ENCODE measurements around the gene SIGLEC7.

The SIGLEC7 gene

DNA sequence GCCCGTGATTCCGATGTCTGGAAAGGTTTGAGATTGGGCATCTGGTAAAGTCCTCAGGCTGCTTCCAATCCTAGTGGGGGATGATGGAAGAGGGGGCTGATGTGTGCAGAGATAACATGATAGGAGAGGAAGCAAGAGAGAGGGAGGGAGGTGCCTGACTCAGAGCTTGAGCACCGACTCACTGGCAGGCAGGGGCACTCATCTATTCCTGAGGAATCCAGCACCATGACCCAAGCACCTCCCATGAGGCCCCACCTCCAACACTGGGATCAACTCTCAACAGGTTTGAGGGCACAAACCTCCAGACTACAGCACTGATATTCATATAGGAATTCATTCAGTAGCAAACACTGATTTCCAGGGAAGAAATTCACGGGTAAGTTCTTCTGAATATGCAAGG is 23.0 kb upstream of the SIGLEC7 start:
- no peak for DNase-seq

DNA sequence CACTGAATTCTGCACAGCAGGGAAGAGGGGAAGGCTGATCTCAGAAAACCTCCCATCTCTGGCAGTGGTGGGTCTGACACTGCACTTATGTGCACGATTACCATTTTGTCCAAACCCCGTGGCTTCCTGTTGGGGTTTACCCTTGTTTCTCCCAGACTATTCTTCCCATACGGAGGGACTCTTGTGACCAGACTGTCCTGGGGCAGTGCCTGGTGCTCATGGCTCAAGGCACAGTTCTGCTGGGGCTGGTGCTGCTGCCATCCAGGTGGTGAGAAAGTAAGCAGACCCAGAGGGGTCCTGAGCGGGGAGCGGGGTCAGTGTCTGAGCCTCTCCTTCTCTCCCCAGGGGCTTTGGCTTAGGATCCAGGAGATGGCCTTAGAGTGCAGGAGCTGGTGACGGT is 22.5 kb upstream of the SIGLEC7 start:
- DNase-seq = no peak

GRCh38 chr19:51120160-51120559 is 21.9 kb upstream of the SIGLEC7 start:
- no peak for DNase-seq

DNA sequence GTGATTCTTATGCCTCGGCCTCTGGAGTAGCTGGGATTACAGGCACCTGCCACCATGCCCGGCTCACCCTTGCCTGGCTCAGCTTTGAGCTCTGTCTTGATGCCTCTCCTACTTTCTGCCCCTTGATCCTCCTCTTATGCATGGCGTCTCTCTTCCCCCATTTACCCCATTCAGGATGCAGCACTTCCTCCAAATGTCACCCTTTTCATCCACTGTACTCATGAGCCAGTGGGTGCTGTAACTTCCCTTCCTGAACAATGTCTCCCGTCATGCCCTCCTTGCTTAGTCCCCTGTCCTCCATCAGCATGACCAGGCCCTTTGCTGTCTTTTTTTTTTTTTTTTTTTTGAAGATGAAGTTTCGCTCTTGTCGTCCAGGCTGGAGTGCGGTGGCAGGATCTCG is 20.8 kb upstream of the SIGLEC7 start:
- DNase-seq = no peak

- no peak for DNase-seq
These were observed 19.8 kb upstream of the SIGLEC7 start for GRCh38 chr19:51122112-51122981.

DNA sequence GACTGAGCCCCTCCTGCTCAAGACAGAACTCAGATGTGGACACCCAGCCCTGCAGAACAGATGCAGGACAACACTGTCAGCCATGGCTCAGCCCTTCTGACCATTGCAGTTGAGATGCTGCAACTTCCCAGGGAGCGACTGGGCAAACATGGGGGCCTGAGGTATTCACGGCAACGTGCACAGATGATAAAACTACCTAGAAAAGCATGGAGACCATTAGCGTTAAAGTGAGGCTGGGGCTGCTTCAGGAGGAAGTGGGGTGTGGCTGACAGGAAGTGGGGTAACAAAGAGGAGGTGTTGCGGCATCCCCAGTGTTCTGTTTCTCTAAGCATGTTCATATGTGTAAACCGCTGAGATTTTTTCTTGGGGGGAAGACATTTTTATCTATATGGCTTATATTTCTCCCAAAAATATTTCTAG is 18.7 kb upstream of the SIGLEC7 start:
- DNase-seq = no peak

DNA sequence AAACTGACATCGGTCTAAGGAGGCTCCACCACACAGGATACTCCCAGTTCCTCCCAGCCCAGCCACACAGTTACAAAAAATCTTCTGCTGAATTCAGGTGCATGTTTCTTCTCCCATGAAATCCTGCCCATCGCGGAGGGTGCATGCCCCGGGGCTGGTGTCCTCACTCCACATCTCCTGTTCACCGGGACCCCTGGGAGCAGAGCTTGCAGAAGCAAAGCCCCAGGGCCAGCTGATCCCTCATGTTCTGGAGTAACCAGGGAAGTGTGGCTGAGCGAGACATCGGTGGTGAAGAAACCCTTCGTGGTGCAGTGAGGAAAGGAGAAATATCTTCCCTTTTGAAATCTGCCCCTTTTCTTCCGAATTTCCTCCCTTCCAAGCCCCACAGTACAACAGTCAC is 18.3 kb upstream of the SIGLEC7 start:
- DNase-seq = no peak

- DNase-seq = no peak
These were observed 17.9 kb upstream of the SIGLEC7 start for GRCh38 chr19:51124216-51124615.

GRCh38 chr19:51124729-51125128 is 17.4 kb upstream of the SIGLEC7 start, which contains the start of gene SIGLEC9:
SIGLEC9 (plus strand) TSS chr19:51124906; CDS start chr19:51124975, 69 bp downstream.
- DNase-seq = no peak

DNA sequence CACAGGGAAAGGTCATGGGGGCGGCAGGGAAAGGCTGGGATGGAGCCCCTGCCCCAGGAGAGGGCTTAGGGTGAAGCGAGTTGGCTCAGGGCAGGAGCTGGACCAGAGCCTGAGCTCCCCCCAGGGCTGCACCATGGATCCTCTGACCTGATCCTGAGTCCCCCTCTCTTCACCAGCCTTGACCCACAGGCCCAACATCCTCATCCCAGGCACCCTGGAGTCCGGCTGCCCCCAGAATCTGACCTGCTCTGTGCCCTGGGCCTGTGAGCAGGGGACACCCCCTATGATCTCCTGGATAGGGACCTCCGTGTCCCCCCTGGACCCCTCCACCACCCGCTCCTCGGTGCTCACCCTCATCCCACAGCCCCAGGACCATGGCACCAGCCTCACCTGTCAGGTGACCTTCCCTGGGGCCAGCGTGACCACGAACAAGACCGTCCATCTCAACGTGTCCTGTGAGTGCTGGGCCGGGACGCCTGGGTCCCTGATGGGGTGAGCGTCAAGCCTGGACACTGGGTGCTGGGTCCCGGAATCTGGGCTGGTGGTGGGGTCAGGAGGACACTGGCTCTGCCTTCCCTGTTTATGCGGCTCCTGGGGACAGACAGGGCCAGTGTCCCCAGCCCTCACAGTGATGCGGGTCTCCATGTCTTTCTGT is 16.6 kb upstream of the SIGLEC7 start:
- DNase-seq = no peak

GRCh38 chr19:51127032-51127431 is 15.1 kb upstream of the SIGLEC7 start:
- no peak for DNase-seq

DNA sequence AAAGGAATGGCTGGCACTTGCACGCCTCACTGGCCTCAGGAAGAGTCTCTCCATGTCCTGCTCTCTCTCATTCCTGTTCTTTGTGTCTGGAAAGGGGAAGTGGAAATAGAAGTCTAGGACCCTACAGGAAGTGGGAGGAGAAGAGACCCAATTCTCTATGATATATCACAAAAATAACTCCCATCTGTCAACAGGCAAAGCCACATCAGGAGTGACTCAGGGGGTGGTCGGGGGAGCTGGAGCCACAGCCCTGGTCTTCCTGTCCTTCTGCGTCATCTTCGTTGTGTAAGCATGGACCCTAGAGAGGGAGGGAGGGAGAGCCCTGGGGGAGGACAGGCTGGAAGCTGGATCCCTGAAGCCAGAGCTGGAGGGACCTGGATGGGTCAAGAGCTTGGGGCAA is 14.3 kb upstream of the SIGLEC7 start:
- no peak for DNase-seq

GRCh38 chr19:51128227-51128626 is 13.9 kb upstream of the SIGLEC7 start:
- no peak for DNase-seq

DNA sequence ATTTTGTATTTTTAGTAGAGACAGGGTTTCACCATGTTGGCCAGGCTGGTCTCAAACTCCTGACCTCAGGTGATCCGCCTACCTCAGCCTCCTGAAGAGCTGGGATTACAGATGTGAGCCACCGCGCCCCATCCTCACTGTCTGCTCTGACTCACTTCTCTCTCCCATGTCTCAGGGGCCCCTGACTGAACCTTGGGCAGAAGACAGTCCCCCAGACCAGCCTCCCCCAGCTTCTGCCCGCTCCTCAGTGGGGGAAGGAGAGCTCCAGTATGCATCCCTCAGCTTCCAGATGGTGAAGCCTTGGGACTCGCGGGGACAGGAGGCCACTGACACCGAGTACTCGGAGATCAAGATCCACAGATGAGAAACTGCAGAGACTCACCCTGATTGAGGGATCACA is 12.4 kb upstream of the SIGLEC7 start:
- no peak for DNase-seq

DNA sequence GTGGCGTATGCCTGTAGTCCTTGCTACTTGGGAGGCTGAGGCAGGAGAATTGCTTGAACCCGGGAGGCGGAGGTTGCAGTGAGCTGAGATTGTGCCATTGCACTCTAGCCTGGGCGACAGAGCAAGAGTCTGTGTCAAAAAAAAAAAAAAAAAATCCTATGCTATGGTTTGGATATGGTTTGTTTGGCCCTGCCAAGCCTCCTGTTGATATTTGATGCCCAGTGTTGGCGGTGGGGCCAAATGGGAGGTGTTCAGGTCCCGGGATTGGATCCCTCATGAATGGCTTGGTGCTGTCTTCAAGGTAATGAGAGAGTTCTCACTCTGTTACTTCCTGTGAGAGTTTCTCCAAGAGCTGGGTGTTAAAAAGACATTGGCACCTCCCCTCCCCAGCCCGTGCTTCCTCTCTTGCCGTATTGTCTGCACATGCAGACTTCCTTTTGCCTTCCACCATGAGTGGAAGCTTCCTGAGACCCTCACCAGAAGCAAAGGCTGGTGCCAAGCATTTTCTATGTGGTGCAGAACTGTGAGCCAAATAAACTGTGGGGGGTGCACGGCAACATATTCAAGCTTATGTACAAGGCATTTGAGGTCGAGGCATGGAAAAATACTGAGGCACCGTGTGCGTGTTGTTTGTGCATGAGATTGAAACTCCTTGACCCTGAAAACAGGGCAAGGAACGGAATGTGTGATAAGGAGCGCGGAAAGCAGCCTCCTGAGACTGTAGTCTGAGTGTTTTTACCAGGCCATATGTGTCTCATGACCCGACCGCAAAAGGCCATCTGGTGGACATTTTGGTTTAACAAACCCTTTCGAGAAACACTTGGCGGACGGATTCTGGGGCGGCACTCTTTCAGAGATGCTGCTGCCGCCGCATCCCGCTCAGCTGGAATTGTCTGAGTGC is 10.1 kb upstream of the SIGLEC7 start:
- no peak for DNase-seq

DNA sequence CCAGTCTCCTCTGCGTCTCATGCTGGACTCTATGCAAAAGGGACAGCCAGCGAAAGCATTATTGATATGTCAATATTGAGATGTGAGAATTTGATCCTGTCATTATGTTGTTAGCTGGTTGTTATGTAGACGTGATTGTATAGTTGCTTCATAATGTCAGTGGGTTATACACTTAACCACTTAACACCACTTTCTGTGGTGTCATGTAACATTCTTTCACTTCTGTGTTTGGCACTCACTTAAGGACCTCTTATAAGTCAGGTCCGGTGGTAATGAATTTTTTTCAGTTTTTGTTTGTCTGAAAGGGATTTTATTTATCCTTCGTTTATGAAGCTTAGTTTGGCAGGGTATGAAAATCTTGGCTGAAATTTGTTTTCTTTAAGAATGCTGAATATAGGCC is 7.1 kb upstream of the SIGLEC7 start:
- no peak for DNase-seq

DNA sequence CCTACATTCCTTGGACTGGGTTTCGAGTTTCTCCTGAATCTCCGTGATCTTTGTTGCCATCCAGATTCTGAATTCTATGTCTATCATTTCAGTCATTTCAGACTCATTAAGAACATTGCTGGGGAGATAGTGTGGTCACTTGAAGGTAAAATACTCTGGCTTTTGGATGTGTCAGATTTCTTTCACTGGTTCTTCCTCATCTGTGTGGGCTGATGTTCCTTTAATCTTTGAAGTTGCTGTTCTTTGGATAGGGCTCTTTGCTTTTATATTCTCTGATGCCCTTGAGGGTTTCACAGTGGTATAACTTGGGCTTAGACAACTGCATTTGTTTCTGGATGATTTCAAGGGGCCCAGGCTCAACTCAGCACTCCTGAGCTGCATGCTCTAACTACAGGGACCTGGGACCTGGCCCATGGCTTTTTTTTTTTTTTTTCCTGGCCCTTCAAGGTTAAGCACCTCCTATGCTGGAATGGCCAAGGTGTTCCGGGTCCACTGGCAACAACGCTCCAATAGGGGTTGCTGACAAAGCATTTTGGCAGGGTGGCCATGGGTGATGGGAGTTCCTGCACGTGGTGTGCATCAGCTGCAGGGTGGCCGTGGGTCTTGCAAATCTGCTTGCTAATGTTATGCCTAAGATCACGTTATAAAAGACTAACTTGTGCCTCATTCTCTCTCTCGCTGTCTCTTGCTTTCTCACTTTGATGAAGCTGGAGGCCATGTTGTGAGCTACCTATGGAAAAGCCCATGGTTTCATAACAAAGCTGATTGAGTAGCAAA is 5.9 kb upstream of the SIGLEC7 start:
- DNase-seq = no peak

- no peak for DNase-seq
These were observed 5.1 kb upstream of the SIGLEC7 start for GRCh38 chr19:51136851-51137551.

- DNase-seq = no peak
These were observed 4.2 kb upstream of the SIGLEC7 start for GRCh38 chr19:51137792-51138425.

- DNase-seq = no peak
These were observed 3.5 kb upstream of the SIGLEC7 start for GRCh38 chr19:51138549-51138979.

DNA sequence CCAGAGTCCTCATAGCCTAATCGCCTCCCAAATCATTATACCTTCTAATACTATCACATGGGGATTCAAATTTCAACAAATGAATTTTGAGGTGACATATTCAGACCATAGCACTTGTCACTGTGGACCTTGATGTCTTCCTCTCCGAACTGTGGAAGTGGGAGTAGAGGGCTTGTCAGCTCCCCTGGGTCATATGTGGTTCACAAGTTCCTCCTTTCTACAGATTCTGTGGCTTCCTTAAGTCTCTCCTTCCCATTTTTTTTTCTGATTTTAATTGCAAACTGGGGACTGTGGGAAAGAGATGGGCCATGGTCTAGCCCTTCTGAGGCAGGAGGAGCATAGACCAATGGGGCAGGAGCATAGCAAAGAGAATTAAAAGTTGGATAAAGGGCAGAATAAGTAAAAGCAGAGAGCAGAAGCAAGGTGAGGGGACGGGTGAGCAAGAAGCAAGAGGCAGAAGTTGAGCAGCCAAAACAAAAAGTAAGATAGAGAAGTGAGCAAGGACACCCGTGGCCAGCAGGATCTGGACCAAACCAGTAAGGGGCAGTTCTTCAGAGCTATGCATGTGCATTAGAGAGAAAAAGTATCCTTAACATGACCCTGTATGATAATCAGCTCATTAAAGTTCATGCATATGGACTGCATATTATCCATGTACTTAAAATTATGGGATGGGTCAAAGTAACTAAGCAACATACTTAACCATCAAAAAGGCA is 2.6 kb upstream of the SIGLEC7 start:
- no peak for DNase-seq

All from T1000 (cell line).